ENCODE results near the gene CCDC12. TPM values are rescaled to one million over a fixed set of nuclear protein-coding genes. Genes with fewer than 3 reads are reported as not detected.
"Not testable (repeated sequence)": the region's sequence is repeated elsewhere in the genome, so short reads cannot be mapped to it uniquely, and the experiment has no call there.

CCDC12 gene
- total RNA-seq, 1 donor from 2014 or later: 22.3 TPM

- no peak for DNase-seq (ENCODE audit: low read depth)
Measured at GRCh38 chr3:46924921-46925584, 51.5 kb downstream of the CCDC12 start.

- no peak for DNase-seq (ENCODE audit: low read depth)
Measured at GRCh38 chr3:46923559-46924350, 52.8 kb downstream of the CCDC12 start.

- DNase-seq (ENCODE audit: low read depth): no peak
Measured at GRCh38 chr3:46922871-46923558, 53.5 kb downstream of the CCDC12 start.

- DNase-seq (ENCODE audit: low read depth): no peak
Measured at GRCh38 chr3:46922426-46922825, 54.1 kb downstream of the CCDC12 start.

- no peak for DNase-seq (ENCODE audit: low read depth)
Measured at GRCh38 chr3:46921871-46922271, 54.7 kb downstream of the CCDC12 start.

- DNase-seq (ENCODE audit: low read depth): no peak
Measured at GRCh38 chr3:46921041-46921440, 55.5 kb downstream of the CCDC12 start.

- no peak for DNase-seq (ENCODE audit: low read depth)
Measured at GRCh38 chr3:46918634-46919033, 57.9 kb downstream of the CCDC12 start.

- DNase-seq (ENCODE audit: low read depth): no peak
Measured at GRCh38 chr3:46918202-46918601, 58.3 kb downstream of the CCDC12 start.

GRCh38 chr3:46917257-46917656, 59.3 kb downstream of the CCDC12 start:
- no peak for DNase-seq (ENCODE audit: low read depth)

- DNase-seq (ENCODE audit: low read depth): no peak
Measured at GRCh38 chr3:46916799-46917198, 59.7 kb downstream of the CCDC12 start.

- DNase-seq (ENCODE audit: low read depth): no peak
Measured at GRCh38 chr3:46916278-46916677, 60.3 kb downstream of the CCDC12 start.

GRCh38 chr3:46915297-46915822, 61.2 kb downstream of the CCDC12 start:
- DNase-seq (ENCODE audit: low read depth): no peak

- DNase-seq (ENCODE audit: low read depth): no peak
Measured at GRCh38 chr3:46914849-46915248, 61.7 kb downstream of the CCDC12 start.

- peak; percentile 88 for DNase-seq (ENCODE audit: low read depth)
Measured at GRCh38 chr3:46913644-46914043, 62.9 kb downstream of the CCDC12 start.

- DNase-seq (ENCODE audit: low read depth): no peak
Measured at GRCh38 chr3:46912986-46913385, 63.6 kb downstream of the CCDC12 start.

GRCh38 chr3:46910914-46911313, 65.6 kb downstream of the CCDC12 start:
- DNase-seq (ENCODE audit: low read depth): not testable (repeated sequence)

GRCh38 chr3:46910166-46910760, 66.3 kb downstream of the CCDC12 start:
- DNase-seq (ENCODE audit: low read depth): no peak

GRCh38 chr3:46909535-46910161, 66.9 kb downstream of the CCDC12 start:
- peak; percentile 59 for DNase-seq (ENCODE audit: low read depth)

GRCh38 chr3:46908986-46909534, 67.5 kb downstream of the CCDC12 start:
- DNase-seq (ENCODE audit: low read depth): no peak

GRCh38 chr3:46908294-46908985, 68.1 kb downstream of the CCDC12 start:
- peak; percentile 45 for DNase-seq (ENCODE audit: low read depth)

- DNase-seq (ENCODE audit: low read depth): no peak
Measured at GRCh38 chr3:46907960-46908293, 68.6 kb downstream of the CCDC12 start.

All from renal cortical epithelial cell (primary cell).